ENCODE data around the gene ABAT. TPM values are rescaled to one million over a fixed set of nuclear protein-coding genes. Genes with fewer than 3 reads are reported as not detected.

ABAT gene
- total RNA-seq, 4 donors from 2014 or later: 2.0 to 8.5 (median 5.9) TPM

DNA sequence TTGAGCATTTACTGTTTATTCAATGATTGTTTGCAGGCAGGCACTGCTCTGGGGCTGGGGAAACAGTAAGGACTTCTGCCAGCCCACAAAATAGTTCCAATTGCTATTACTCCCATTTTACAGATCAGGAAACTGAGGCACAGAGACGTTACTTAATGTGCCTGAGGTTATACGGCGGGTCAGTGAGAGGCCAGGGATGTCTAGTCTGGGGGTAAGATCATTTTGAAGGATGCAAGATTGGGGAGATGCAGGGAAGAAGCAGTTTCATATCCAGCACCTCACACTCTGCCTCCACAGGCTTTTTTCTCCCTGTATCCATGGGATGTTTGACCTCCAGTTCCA is 46.5 kb downstream of the ABAT start:
- TF ChIP-seq POLR2A (IDR thresholded peaks at IDR 0.05) (no peak), POLR2AphosphoS5 (IDR thresholded peaks at IDR 0.05) (no peak), EP300 (IDR thresholded peaks at IDR 0.05) (no peak)
- TF ChIP-seq, protein P1, sequence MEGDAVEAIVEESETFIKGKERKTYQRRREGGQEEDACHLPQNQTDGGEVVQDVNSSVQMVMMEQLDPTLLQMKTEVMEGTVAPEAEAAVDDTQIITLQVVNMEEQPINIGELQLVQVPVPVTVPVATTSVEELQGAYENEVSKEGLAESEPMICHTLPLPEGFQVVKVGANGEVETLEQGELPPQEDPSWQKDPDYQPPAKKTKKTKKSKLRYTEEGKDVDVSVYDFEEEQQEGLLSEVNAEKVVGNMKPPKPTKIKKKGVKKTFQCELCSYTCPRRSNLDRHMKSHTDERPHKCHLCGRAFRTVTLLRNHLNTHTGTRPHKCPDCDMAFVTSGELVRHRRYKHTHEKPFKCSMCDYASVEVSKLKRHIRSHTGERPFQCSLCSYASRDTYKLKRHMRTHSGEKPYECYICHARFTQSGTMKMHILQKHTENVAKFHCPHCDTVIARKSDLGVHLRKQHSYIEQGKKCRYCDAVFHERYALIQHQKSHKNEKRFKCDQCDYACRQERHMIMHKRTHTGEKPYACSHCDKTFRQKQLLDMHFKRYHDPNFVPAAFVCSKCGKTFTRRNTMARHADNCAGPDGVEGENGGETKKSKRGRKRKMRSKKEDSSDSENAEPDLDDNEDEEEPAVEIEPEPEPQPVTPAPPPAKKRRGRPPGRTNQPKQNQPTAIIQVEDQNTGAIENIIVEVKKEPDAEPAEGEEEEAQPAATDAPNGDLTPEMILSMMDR (IDR thresholded peaks at IDR 0.05): no peak
- Histone ChIP-seq H3K27me3 (no peaks in the 10 kb centered on the region), H3K4me1 (no peaks in the 10 kb centered on the region), H3K36me3 (no peaks in the 10 kb centered on the region), H3K27ac (no peak overlapping the region), H3K4me3 (no peak overlapping the region), H3K9me3 (no peaks in the 10 kb centered on the region)
- WGBS: 76% methylated on average over 3 of the region's 3 CpGs
- DNase-seq (ENCODE audit: low spot score in 2 of 2): no peak

DNA sequence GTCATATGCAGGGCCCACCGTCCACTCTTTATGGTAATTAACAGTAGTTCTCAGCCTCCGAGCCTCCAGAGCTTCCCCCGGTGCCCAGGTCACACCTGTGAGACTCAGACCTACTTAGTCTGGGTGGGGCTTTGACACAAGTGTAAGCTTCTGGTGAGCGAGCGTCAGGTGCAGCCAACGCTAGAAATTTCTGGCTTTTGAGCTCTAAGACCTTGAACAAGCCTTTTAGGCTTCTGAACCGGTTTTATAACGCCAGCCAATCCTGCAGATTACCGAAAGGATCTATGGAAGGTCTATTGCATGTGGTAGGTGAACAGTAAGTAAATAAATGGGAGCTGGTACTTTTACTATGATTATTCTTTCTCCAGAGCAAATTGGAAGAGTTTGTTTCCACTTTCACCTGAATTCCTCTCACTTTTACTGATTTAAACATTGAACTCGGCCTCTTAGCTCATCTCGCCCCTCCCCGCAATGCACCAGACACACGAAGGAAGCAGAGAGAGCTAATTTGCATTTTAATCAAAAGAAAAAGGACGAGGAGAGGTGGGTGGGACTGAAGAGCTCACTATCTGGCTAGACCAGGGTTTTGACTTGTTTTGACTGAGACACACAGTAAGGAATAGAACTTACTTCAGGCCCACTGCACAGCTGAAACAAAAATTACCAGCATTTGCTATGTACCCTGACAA is 47.1 kb downstream of the ABAT start:
- 71% methylated on average over 14 of the region's 14 CpGs for WGBS

DNA sequence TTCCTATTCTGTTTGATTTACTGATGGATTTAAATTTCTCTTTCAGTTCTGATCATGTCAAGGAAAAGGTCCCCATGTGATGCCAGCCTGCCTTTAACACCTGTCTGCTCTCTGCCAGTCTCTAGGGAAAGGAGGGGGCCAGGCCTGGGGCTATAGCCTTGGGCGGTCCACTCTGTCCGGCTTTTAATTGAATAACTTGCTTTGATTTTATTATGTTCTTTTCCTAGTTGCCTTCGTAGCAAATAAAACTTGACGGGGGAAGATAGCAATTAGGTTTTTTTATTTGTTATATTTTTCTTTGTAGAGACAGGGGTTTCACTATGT is 47.6 kb downstream of the ABAT start:
- TF ChIP-seq, protein P1 (IDR thresholded peaks at IDR 0.05): no peak
- TF ChIP-seq EP300 (IDR thresholded peaks at IDR 0.05) (no peak), POLR2A (IDR thresholded peaks at IDR 0.05) (no peak), POLR2AphosphoS5 (IDR thresholded peaks at IDR 0.05) (no peak)
- DNase-seq (ENCODE audit: low spot score in 2 of 2): no peak
- no peaks in the 10 kb centered on the region for H3K27me3 ChIP-seq
- H3K9me3 ChIP-seq: no peaks in the 10 kb centered on the region
- H3K4me3 ChIP-seq: no peak overlapping the region
- H3K36me3 ChIP-seq: no peaks in the 10 kb centered on the region
- H3K27ac ChIP-seq: no peak overlapping the region
- H3K4me1 ChIP-seq: no peaks in the 10 kb centered on the region
- WGBS: 82% methylated on average over 4 of the region's 4 CpGs

More for the DNA sequence above, 47.1 kb downstream of the ABAT start:
- TF ChIP-seq POLR2AphosphoS5 (IDR thresholded peaks at IDR 0.05): no peak
- TF ChIP-seq POLR2A (IDR thresholded peaks at IDR 0.05): no peak
- TF ChIP-seq, protein P1 (IDR thresholded peaks at IDR 0.05): no peak
- no peak for TF ChIP-seq EP300 (IDR thresholded peaks at IDR 0.05)
- no peaks in the 10 kb centered on the region for H3K9me3 ChIP-seq
- no peaks in the 10 kb centered on the region for H3K27me3 ChIP-seq
- H3K4me3 ChIP-seq: no peak overlapping the region
- no peak for DNase-seq (ENCODE audit: low spot score in 2 of 2)
- no peaks in the 10 kb centered on the region for H3K4me1 ChIP-seq
- H3K36me3 ChIP-seq: no peaks in the 10 kb centered on the region
- no peak overlapping the region for H3K27ac ChIP-seq

DNA sequence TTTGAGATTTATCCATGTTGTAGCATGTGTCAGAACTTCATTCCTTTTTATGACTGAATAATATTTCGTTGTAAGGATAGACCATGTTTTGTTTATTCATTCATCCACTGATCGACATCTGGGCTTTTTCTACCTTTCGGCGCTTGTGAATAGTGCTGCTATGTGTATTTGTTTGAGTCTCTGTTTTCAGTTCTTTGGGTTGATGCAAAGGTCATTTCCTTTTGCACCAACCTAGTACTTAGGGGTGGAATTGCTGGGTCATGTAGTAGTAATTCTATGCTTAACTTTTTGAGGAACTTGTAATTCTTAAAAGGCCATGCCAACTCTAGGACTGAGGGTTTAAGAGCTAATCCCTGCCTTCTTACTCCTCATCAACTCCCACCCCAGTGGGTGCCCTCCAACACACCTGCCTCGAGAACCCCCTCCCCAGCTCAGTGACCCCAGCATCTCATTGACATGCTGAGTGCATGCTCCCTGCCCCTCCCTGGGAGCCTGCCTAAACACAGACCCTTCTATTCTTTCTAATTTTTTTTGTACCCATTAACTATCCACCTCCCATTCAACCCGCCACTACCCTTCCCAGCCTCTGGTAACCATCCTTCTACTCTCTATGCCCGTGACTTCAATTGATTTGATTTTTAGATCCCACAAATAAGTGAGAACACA is 51.2 kb downstream of the ABAT start:
- Histone ChIP-seq H3K4me3 (no peak overlapping the region), H3K27ac (no peak overlapping the region), H3K27me3 (no peaks in the 10 kb centered on the region), H3K9me3 (no peaks in the 10 kb centered on the region), H3K4me1 (peaks cover 10% of the 10 kb centered on the region), H3K36me3 (no peaks in the 10 kb centered on the region)
- TF ChIP-seq POLR2A (IDR thresholded peaks at IDR 0.05) (no peak), POLR2AphosphoS5 (IDR thresholded peaks at IDR 0.05) (no peak)
- TF ChIP-seq, protein P1 (IDR thresholded peaks at IDR 0.05): no peak
- WGBS: 89% methylated on average over 6 of the region's 7 CpGs
- peak in 1 of 2 donors; percentile 28 for DNase-seq (ENCODE audit: low spot score in 2 of 2)

DNA sequence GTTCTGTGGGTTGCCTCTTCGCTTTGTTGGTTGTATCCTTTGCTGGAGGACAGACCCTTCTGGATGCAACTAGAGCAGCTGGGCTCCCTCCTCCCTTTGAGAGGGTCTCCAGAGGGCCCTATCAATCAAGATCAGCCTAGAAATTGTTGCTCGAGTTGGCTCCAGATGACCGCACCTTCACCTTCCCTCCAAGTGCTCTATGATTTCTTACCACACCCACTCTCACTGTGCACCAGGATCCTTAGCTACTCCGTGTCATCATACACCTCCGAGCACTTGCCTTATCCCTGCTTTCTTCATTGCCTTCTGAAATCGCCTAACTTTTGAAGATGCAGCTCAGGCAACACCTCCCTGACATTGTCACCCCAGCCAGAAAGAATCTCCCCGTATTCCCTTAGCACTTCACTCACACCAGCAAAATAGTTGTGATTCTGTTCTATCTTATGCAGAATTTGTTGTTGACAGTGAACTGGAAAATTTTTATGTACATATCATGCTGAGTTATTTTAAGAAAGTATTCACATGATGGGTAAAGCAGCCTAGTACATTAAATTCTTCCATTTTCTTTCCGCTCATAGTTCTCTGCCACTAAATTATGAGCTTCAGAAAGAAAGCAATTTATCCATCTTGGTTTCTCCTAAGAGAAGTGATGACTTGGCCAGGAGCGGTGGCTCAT is 52.9 kb downstream of the ABAT start:
- Histone ChIP-seq H3K27me3 (no peaks in the 10 kb centered on the region), H3K4me3 (no peak overlapping the region), H3K4me1 (peaks cover 14% of the 10 kb centered on the region), H3K9me3 (no peaks in the 10 kb centered on the region), H3K36me3 (no peaks in the 10 kb centered on the region), H3K27ac (no peak overlapping the region)
- TF ChIP-seq, protein P1 (IDR thresholded peaks at IDR 0.05): no peak
- no peak for TF ChIP-seq EP300 (IDR thresholded peaks at IDR 0.05)
- 84% methylated on average over 9 of the region's 9 CpGs for WGBS
- DNase-seq (ENCODE audit: low spot score in 2 of 2): no peak
